HL-60 (cell line): ENCODE data around the gene TMPRSS9.

Source experiments
- DNase-seq, 2 experiments: peaks; one replicate each; pipeline ENCODE4 v3.0.0-alpha.2; 2010 to 2020; ENCODE audit warnings: low read depth in 1 of 2, low spot score in 1 of 2
- H3K27ac ChIP-seq: fragments of 250-450 bp; sonication (Bioruptor Pico); replicated peaks from 2 replicates; pipeline ENCODE4 v1.5.1; 2020; ENCODE audit warnings: mild to moderate bottlenecking, moderate library complexity
- H3K27me3 ChIP-seq: fragments of 250-450 bp; sonication (Bioruptor Pico); 2 replicates; pipeline ENCODE4 v1.5.1; 2021; ENCODE audit warnings: mild to moderate bottlenecking, moderate library complexity; ENCODE audit not compliant: insufficient read depth, poor library complexity, severe bottlenecking
- H3K4me3 ChIP-seq: replicated peaks from 2 replicates; pipeline ENCODE4 v1.5.1; 2011; ENCODE audit warnings: mild to moderate bottlenecking, control low read depth, low read length; ENCODE audit not compliant: insufficient read depth
- GABPA ChIP-seq: IDR thresholded peaks from 2 replicates; pipeline ENCODE4 v1.6.1; 2012; ENCODE audit warnings: low read depth
- POLR2AphosphoS5 ChIP-seq: IDR thresholded peaks from 2 replicates; pipeline ENCODE4 v1.6.1; 2012; ENCODE audit warnings: low read depth
- SPI1 ChIP-seq: IDR thresholded peaks from 2 replicates; pipeline ENCODE4 v1.6.1; 2012; ENCODE audit warnings: low read depth, mild to moderate bottlenecking, borderline replicate concordance
- TF ChIP-seq, protein P1 (sequence below): IDR thresholded peaks from 2 replicates; pipeline ENCODE4 v1.6.1; 2012; ENCODE audit warnings: low read depth; ENCODE audit not compliant: insufficient replicate concordance
- TF ChIP-seq, protein P2 (sequence below): IDR thresholded peaks from one replicate; pipeline ENCODE4 v1.5.1; 2011; ENCODE audit warnings: low read length, control low read depth, inconsistent platforms; ENCODE audit not compliant: insufficient read depth

TMPRSS9 gene

DNA sequence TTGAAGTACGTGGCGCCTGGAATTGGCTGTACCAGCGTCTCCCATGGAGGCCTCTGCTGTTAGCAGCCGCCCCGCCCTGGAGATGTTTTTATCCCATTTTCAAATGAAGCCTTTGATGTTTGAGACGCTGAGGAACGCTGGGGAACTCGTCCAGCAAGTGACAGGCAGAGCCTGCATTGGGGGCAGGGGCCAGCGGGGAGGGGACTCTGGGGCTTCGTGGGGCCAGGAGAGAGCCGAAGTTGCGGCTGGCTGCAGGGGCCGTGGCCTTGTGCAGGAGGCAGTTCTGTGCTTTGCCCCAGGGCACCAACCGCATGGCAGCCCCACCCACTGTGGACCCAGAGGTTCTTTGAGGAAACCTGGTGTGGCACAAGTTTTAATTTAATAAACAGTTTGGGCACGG lies 18.1 kb upstream of the TMPRSS9 start:
- Histone ChIP-seq H3K4me3 (no peak overlapping the region), H3K27me3 (no peaks in the 10 kb centered on the region), H3K27ac (no peak overlapping the region)
- no peak for DNase-seq
- TF ChIP-seq POLR2AphosphoS5 (no peak), GABPA (no peak), SPI1 (no peak)
- TF ChIP-seq, protein P1, sequence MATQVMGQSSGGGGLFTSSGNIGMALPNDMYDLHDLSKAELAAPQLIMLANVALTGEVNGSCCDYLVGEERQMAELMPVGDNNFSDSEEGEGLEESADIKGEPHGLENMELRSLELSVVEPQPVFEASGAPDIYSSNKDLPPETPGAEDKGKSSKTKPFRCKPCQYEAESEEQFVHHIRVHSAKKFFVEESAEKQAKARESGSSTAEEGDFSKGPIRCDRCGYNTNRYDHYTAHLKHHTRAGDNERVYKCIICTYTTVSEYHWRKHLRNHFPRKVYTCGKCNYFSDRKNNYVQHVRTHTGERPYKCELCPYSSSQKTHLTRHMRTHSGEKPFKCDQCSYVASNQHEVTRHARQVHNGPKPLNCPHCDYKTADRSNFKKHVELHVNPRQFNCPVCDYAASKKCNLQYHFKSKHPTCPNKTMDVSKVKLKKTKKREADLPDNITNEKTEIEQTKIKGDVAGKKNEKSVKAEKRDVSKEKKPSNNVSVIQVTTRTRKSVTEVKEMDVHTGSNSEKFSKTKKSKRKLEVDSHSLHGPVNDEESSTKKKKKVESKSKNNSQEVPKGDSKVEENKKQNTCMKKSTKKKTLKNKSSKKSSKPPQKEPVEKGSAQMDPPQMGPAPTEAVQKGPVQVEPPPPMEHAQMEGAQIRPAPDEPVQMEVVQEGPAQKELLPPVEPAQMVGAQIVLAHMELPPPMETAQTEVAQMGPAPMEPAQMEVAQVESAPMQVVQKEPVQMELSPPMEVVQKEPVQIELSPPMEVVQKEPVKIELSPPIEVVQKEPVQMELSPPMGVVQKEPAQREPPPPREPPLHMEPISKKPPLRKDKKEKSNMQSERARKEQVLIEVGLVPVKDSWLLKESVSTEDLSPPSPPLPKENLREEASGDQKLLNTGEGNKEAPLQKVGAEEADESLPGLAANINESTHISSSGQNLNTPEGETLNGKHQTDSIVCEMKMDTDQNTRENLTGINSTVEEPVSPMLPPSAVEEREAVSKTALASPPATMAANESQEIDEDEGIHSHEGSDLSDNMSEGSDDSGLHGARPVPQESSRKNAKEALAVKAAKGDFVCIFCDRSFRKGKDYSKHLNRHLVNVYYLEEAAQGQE: no peak
- TF ChIP-seq, protein P2, sequence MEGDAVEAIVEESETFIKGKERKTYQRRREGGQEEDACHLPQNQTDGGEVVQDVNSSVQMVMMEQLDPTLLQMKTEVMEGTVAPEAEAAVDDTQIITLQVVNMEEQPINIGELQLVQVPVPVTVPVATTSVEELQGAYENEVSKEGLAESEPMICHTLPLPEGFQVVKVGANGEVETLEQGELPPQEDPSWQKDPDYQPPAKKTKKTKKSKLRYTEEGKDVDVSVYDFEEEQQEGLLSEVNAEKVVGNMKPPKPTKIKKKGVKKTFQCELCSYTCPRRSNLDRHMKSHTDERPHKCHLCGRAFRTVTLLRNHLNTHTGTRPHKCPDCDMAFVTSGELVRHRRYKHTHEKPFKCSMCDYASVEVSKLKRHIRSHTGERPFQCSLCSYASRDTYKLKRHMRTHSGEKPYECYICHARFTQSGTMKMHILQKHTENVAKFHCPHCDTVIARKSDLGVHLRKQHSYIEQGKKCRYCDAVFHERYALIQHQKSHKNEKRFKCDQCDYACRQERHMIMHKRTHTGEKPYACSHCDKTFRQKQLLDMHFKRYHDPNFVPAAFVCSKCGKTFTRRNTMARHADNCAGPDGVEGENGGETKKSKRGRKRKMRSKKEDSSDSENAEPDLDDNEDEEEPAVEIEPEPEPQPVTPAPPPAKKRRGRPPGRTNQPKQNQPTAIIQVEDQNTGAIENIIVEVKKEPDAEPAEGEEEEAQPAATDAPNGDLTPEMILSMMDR: no peak

DNA sequence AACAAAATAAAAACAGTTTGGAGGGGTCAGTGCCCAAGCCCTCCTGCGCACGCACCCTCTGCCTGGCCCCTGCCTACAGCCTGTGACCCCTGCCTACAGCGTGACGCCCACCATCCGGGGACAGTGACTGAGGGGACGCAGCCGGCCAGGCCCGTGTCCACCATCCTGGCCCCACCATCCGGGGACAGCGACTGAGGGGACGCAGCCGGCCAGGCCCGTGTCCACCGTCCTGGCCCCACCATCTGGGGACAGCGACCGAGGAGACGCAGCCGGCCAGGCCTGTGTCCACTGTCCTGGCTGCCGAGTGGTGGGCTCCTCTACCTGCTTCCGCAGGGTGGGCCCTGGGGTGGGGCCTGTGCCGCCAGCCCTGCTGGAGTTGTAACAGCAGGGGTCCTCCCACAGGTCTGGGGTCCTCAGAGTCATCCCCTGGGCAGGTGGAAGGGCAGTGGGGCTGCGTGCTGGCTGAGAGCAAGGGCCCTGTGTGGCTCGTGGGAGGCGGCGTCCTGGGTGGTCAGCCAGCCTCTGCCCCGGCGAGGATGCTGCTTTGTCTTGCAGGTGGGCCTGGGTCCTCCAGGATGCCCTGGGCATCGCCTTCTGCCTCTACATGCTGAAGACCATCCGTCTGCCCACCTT lies 17.3 kb upstream of the TMPRSS9 start:
- Histone ChIP-seq H3K4me3 (no peak overlapping the region), H3K27me3 (no peaks in the 10 kb centered on the region), H3K27ac (no peak overlapping the region)
- no peak for TF ChIP-seq SPI1
- TF ChIP-seq, protein P1: no peak
- TF ChIP-seq, protein P2: no peak
- no peak for TF ChIP-seq POLR2AphosphoS5
- TF ChIP-seq GABPA: no peak
- DNase-seq: no peak

DNA sequence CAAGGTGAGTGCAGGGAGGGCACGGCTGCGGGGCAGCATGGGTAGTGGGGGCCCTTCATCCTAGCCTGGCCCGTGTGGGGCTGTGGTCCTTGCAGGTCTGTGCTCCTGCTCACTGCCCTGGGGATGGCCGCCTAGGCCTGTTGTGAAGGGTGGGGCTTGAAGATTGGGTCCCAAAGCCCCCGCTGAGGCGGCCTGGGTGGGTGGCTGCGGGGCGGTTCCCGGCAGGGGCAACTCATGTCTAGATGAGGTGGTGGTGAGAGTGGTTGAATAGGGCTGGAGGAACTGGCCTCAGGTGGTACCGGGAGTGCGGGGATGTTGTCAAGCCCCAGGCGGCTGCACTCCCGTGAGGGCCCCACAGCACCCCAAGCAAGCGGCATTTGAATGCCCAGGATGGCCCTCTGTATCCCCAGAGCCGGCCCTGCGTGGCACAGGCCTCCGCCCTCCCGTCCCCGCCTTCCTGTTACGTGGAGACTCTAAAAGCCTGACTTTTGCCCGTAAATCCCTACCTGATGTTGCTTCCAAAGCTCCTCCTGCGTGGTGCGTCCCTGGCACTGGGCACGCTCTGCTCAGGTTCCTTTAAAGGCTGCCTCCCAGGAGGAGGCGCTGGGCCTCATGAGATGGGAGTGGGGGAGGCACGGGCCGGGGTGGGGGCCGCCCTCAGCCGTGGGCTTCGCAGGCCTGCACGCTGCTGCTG lies 16.6 kb upstream of the TMPRSS9 start:
- no peak overlapping the region for H3K4me3 ChIP-seq
- H3K27ac ChIP-seq: no peak overlapping the region
- DNase-seq: no peak
- TF ChIP-seq, protein P2: no peak
- TF ChIP-seq POLR2AphosphoS5 (no peak), GABPA (no peak), SPI1 (no peak)
- TF ChIP-seq, protein P1: no peak
- no peaks in the 10 kb centered on the region for H3K27me3 ChIP-seq
